GM15510 (cell line): ENCODE measurements around the gene TRAPPC12.

Source experiments
- POLR2A ChIP-seq: IDR thresholded peaks from 3 replicates; pipeline ENCODE4 v1.6.1; 2011; ENCODE audit warnings: borderline replicate concordance; ENCODE audit not compliant: insufficient read length; ENCODE audit errors: extremely low read depth

TRAPPC12 gene

GRCh38 chr2:3470856-3471737, 91.6 kb downstream of the TRAPPC12 start:
- no peak for TF ChIP-seq POLR2A

- TF ChIP-seq POLR2A, result no peak
These were observed 92.8 kb downstream of the TRAPPC12 start for GRCh38 chr2:3472296-3472695.

GRCh38 chr2:3472966-3473365, 93.5 kb downstream of the TRAPPC12 start:
- no peak for TF ChIP-seq POLR2A

GRCh38 chr2:3475771-3476170, 96.3 kb downstream of the TRAPPC12 start:
- TF ChIP-seq POLR2A, result no peak

GRCh38 chr2:3476321-3476984, 97.0 kb downstream of the TRAPPC12 start:
- no peak for TF ChIP-seq POLR2A

GRCh38 chr2:3476985-3477327, 97.5 kb downstream of the TRAPPC12 start:
- TF ChIP-seq POLR2A, result no peak

GRCh38 chr2:3478846-3479385, 99.4 kb downstream of the TRAPPC12 start:
- TF ChIP-seq POLR2A, result no peak

- no peak for TF ChIP-seq POLR2A
These were observed 100.2 kb downstream of the TRAPPC12 start for GRCh38 chr2:3479430-3480320.

GRCh38 chr2:3480352-3481010, 101.0 kb downstream of the TRAPPC12 start:
- no peak for TF ChIP-seq POLR2A

- no peak for TF ChIP-seq POLR2A
These were observed 101.5 kb downstream of the TRAPPC12 start for GRCh38 chr2:3481011-3481400.

- TF ChIP-seq POLR2A, result no peak
These were observed 102.4 kb downstream of the TRAPPC12 start for GRCh38 chr2:3481736-3482362.

- TF ChIP-seq POLR2A, result no peak
These were observed 102.9 kb downstream of the TRAPPC12 start for GRCh38 chr2:3482363-3482821.

- TF ChIP-seq POLR2A, result no peak
These were observed 103.9 kb downstream of the TRAPPC12 start for GRCh38 chr2:3483227-3483985.
